ENCODE results near the gene MOB3A. TPM values are rescaled to one million over a fixed set of nuclear protein-coding genes. Genes with fewer than 3 reads are reported as not detected.

MOB3A gene
- total RNA-seq: 10 to 100 TPM in 4 of 8 experiments, 1 to 10 TPM in 4; 7.2 to 16.3 (median 10.0) TPM

- Histone ChIP-seq H3K4me1 (replicated peaks in 1 of 2) (peaks cover 8 to 10% of the 10 kb centered on the region in 2 donors), H3K4me3 (peak within 1 kb of the TSS; percentile 48 to 77 (median 75)), H3K27ac (peak within 1 kb of the TSS; percentile 87 to 92)
- 0% methylated on average over 7 of the region's 56 CpGs; no CpG with 5 or more reads in 9 of the 10 experiments for WGBS, 10 experiments
- ATAC-seq (replicated peaks in 6 of 8): peak in 7 of 8 experiments; percentile 29 to 86 (median 83)
- in situ Hi-C loops (cut with MboI; ENCODE audit: low pct_unique_long_range_greater_than_20kb in 2 of 9, low sequenced_read_pairs in 9 of 9, unreplicated experiment in 9 of 9): no loop called here
Measured at GRCh38 chr19:2096034-2096479, at the start of gene MOB3A. Gene MOB3A, minus strand, starts transcription at chr19:2096326. Its CDS starts 17,766 bp downstream, at chr19:2078560.

DNA sequence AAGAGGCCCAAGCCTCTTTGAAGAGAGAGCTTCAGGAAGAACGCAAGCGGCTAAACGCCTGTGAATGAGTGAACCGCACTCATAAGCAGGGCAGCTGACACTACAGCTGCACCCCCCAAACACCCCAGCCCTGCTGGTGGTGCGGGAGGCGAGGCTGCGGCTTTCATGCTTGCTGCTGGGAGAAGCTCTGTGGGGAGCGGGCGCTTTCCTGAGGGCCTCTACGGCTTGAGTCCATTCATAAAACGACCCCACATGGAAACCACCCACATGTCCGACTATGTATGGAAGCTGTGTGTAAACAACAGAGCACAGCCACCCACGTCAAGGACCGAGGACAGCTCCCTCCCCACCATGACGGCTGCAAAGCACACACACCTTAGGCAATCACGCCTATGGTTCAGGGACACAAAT is 49.7 kb upstream of the MOB3A start:
- peak in 5 of 8 experiments; percentile 30 to 67 (median 54) for ATAC-seq (replicated peaks in 6 of 8)
- H3K27ac ChIP-seq: peak overlapping the region in 1 of 2 donors; percentile 1
- H3K4me3 ChIP-seq: no peak overlapping the region
- 43 to 90% (median 76%) methylated on average over 1 to 10 of the region's 16 CpGs; no CpG with 5 or more reads in 3 of the 10 experiments for WGBS, 10 experiments
- peaks cover 19 to 24% of the 10 kb centered on the region in 2 donors for H3K4me1 ChIP-seq (replicated peaks in 1 of 2)
- in situ Hi-C loops (cut with MboI; ENCODE audit: low pct_unique_long_range_greater_than_20kb in 2 of 9, low sequenced_read_pairs in 9 of 9, unreplicated experiment in 9 of 9): no loop called here

- ATAC-seq (replicated peaks in 6 of 8): no peak
- Histone ChIP-seq H3K4me1 (replicated peaks in 1 of 2) (peaks cover 10 to 12% of the 10 kb centered on the region in 2 donors), H3K4me3 (no peak overlapping the region), H3K27ac (no peak overlapping the region)
- WGBS, 10 experiments: 80 to 100% (median 100%) methylated on average over 1 to 10 of the region's 15 CpGs; no CpG with 5 or more reads in 3 of the 10 experiments
- in situ Hi-C loops (cut with MboI; ENCODE audit: low pct_unique_long_range_greater_than_20kb in 2 of 9, low sequenced_read_pairs in 9 of 9, unreplicated experiment in 9 of 9): no loop called here
Measured at GRCh38 chr19:2144190-2144589, 48.1 kb upstream of the MOB3A start.

- H3K27ac ChIP-seq: no peak overlapping the region
- ATAC-seq (replicated peaks in 6 of 8): no peak
- WGBS, 10 experiments: 90 to 100% (median 96%) methylated on average over 1 to 6 of the region's 15 CpGs; no CpG with 5 or more reads in 3 of the 10 experiments
- in situ Hi-C loops (cut with MboI; ENCODE audit: low pct_unique_long_range_greater_than_20kb in 2 of 9, low sequenced_read_pairs in 9 of 9, unreplicated experiment in 9 of 9): no loop called here
- no peak overlapping the region for H3K4me3 ChIP-seq
- peaks cover 4 to 6% of the 10 kb centered on the region in 2 donors for H3K4me1 ChIP-seq (replicated peaks in 1 of 2)
Measured at GRCh38 chr19:2142173-2142829, 46.2 kb upstream of the MOB3A start.

- in situ Hi-C loops (cut with MboI; ENCODE audit: low pct_unique_long_range_greater_than_20kb in 2 of 9, low sequenced_read_pairs in 9 of 9, unreplicated experiment in 9 of 9): no loop called here
Measured at GRCh38 chr19:2140138-2140569, 44.0 kb upstream of the MOB3A start.

GRCh38 chr19:2139385-2140137 is 43.4 kb upstream of the MOB3A start:
- Histone ChIP-seq H3K27ac (no peak overlapping the region), H3K4me1 (replicated peaks in 1 of 2) (no peaks in the 10 kb centered on the region), H3K4me3 (no peak overlapping the region)
- in situ Hi-C loops (cut with MboI; ENCODE audit: low pct_unique_long_range_greater_than_20kb in 2 of 9, low sequenced_read_pairs in 9 of 9, unreplicated experiment in 9 of 9): no loop called here
- no peak for ATAC-seq (replicated peaks in 6 of 8)
- WGBS, 10 experiments: 86 to 100% (median 88%) methylated on average over 2 to 4 of the region's 22 CpGs; no CpG with 5 or more reads in 6 of the 10 experiments

More at GRCh38 chr19:2140138-2140569, 44.0 kb upstream of the MOB3A start:
- H3K27ac ChIP-seq: no peak overlapping the region
- no peaks in the 10 kb centered on the region for H3K4me1 ChIP-seq (replicated peaks in 1 of 2)
- no peak overlapping the region for H3K4me3 ChIP-seq
- WGBS, 10 experiments: 80 to 100% (median 97%) methylated on average over 1 to 12 of the region's 14 CpGs; no CpG with 5 or more reads in 4 of the 10 experiments
- no peak for ATAC-seq (replicated peaks in 6 of 8)

DNA sequence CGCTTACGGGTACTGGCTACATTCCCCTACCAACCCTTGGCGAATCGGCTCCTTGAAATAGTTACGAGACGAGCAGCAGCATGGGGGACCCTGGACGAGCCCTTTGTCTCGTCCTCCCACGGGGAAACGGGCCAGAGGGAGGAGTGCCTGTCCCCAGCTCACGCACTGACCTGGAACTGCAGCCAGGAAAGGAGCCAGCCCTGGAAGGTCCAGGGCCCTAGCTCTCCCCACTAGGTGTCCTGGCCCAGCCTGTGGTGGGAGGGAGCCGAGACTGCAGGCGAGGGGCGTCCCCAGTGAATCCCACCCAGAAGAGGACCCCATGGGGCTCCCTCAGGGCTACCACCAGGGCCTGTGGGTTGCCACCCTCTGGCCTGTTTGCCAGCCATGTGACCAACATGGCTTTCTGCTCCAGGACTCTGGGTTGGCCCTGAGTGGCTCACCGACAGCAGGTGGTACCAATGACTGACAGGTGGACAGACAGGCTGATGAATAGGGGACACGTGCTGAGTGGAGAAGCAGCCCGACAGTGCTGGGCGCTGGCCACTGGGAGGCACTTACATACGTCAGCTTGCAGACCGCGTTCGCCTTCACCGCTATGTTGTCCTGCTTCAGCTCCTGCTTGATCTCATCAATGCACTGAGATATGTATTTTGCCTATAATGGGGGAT is 42.1 kb upstream of the MOB3A start:
- no peaks in the 10 kb centered on the region for H3K4me1 ChIP-seq (replicated peaks in 1 of 2)
- H3K4me3 ChIP-seq: no peak overlapping the region
- ATAC-seq (replicated peaks in 6 of 8): no peak
- no peak overlapping the region for H3K27ac ChIP-seq
- in situ Hi-C loops (cut with MboI; ENCODE audit: low pct_unique_long_range_greater_than_20kb in 2 of 9, low sequenced_read_pairs in 9 of 9, unreplicated experiment in 9 of 9): no loop called here
- WGBS, 10 experiments: 80 to 100% (median 92%) methylated on average over 3 to 6 of the region's 23 CpGs; no CpG with 5 or more reads in 5 of the 10 experiments

DNA sequence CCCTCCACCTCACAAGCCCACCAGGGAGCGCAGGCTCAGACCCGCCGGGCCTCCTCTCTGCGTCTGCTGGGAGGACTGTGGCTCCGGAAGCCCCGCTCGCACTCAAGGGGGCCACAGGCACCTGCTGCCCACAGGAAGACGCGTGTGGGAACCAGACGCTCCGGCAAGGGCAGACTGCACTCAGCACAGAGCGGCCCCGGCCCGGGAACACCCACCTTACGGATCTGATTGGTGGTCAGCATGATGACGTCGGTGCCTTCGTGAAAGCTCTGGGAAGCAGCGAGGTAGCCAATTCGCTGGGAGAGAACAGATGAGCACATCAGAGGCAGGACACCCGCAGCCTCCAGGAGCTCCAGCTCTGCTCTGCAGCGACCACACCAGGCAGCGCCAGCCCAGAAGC is 40.7 kb upstream of the MOB3A start:
- no peak for ATAC-seq (replicated peaks in 6 of 8)
- Histone ChIP-seq H3K4me3 (no peak overlapping the region), H3K27ac (no peak overlapping the region), H3K4me1 (replicated peaks in 1 of 2) (no peaks in the 10 kb centered on the region)
- WGBS, 10 experiments: 96 to 100% (median 100%) methylated on average over 2 to 4 of the region's 23 CpGs; no CpG with 5 or more reads in 7 of the 10 experiments
- in situ Hi-C loops (cut with MboI; ENCODE audit: low pct_unique_long_range_greater_than_20kb in 2 of 9, low sequenced_read_pairs in 9 of 9, unreplicated experiment in 9 of 9): no loop called here

DNA sequence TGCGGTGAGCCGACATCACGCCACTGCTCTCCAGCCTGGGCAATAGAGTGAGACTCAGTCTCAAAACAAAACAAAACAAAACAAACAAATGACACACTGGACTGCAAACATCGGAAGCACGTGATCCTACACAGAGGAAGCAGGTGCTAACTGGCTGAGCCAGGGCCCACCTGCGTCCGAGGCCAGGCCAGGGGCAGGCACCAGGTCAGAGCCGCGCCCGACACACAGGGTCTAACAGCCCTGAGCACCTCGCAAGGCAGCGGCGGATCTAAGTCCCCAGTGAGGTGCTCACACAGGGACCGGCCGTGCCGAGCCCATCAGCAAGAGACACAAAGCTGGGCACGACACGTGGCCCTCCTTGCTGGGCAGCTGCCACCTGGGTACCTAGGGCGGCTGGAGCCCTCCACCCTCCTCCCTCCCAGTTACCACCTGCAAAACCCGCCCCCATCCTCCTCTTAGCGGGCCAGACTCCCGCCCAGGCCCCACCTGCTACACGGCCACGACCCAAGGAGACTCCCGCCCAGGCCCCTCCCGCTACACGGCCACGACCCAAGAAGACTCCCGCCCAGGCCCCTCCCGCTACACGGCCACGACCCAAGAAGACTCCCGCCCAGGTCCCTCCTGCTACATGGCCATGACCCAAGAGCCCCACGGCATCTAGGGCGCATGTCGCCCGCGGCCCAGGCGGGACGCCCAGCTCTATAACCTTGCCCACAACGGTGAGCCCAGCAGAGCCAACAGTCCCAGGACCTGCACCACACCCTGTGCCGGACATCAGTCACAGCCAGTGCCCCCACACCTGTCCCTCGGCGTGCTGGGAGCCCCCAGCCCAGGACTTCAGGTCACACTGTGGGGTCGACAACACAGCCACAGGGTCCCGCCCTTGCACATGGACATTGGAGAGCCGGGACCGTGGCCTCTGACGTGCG is 39.6 kb upstream of the MOB3A start:
- peak in 5 of 8 experiments; percentile 15 to 32 (median 28) for ATAC-seq (replicated peaks in 6 of 8)
- Histone ChIP-seq H3K27ac (no peak overlapping the region), H3K4me3 (no peak overlapping the region), H3K4me1 (replicated peaks in 1 of 2) (no peaks in the 10 kb centered on the region)
- WGBS, 10 experiments: 79 to 100% (median 95%) methylated on average over 1 to 5 of the region's 50 CpGs; no CpG with 5 or more reads in 2 of the 10 experiments
- in situ Hi-C loops (cut with MboI; ENCODE audit: low pct_unique_long_range_greater_than_20kb in 2 of 9, low sequenced_read_pairs in 9 of 9, unreplicated experiment in 9 of 9): no loop called here

GRCh38 chr19:2132731-2133490 is 36.8 kb upstream of the MOB3A start:
- 10 to 100% (median 69%) methylated on average over 2 to 10 of the region's 19 CpGs; no CpG with 5 or more reads in 3 of the 10 experiments for WGBS, 10 experiments
- ATAC-seq (replicated peaks in 6 of 8): peak in 2 of 8 experiments; percentile 93 to 95
- in situ Hi-C loops (cut with MboI; ENCODE audit: low pct_unique_long_range_greater_than_20kb in 2 of 9, low sequenced_read_pairs in 9 of 9, unreplicated experiment in 9 of 9): no loop called here

DNA sequence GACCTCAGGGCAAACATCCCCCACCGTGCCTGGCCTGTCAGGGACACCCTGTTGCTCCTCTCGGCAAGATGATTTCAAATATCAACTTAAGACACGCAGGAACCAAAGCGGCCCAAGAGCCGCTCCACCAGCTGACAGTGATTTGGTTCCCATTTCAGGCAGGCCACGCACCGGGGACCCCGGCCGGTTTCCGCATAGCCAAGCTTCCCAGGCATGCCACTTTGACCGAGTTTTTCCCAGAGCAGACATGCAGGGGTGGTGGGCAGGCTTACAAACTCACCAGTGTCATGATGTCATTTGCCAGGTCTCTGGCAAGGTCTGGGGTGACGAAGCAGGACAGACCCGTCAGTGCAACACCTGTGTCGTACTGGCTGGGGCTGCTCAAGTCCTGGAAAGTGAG is 36.1 kb upstream of the MOB3A start:
- Histone ChIP-seq H3K27ac (no peak overlapping the region), H3K4me3 (no peak overlapping the region), H3K4me1 (replicated peaks in 1 of 2) (no peaks in the 10 kb centered on the region)
- WGBS, 10 experiments: 80 to 100% (median 100%) methylated on average over 1 to 10 of the region's 14 CpGs; no CpG with 5 or more reads in 5 of the 10 experiments
- in situ Hi-C loops (cut with MboI; ENCODE audit: low pct_unique_long_range_greater_than_20kb in 2 of 9, low sequenced_read_pairs in 9 of 9, unreplicated experiment in 9 of 9): no loop called here
- ATAC-seq (replicated peaks in 6 of 8): no peak

More at GRCh38 chr19:2132731-2133490, 36.8 kb upstream of the MOB3A start:
- Histone ChIP-seq H3K4me3 (no peak overlapping the region), H3K27ac (no peak overlapping the region), H3K4me1 (replicated peaks in 1 of 2) (no peaks in the 10 kb centered on the region)

Data from motor neuron (in vitro differentiated cells).